HepG2 (cell line): Measurements from ENCODE around the gene ZCCHC10.

Experiments
- CBX2 ChIP-seq, 2 experiments: fragments of 200-600 bp in 1 of 2; sonication (generic); formaldehyde crosslinking in 1 of 2; IDR thresholded peaks; 2 replicates each; pipeline versions ENCODE4 v1.7.0 to v1.8.1; 2018 to 2022; ENCODE audit warnings: low read depth in 2 of 2, low read length in 1 of 2, mild to moderate bottlenecking in 1 of 2, missing genetic modification reagents in 1 of 2
- EP300 ChIP-seq, 3 experiments: sonication (generic) in 1 of 3; formaldehyde crosslinking in 1 of 3; IDR thresholded peaks; 2 replicates each; pipeline versions ENCODE4 v1.5.1 to v1.6.1; 2011 to 2020; ENCODE audit warnings: low read depth in 2 of 3, low read length in 2 of 3, borderline replicate concordance in 1 of 3, improper control_type of control experiment in 1 of 3, mild to moderate bottlenecking in 1 of 3, missing genetic modification reagents in 1 of 3, moderate library complexity in 1 of 3
- FOXA1 ChIP-seq, 2 experiments: fragments of 450-650 bp in 1 of 2; sonication (generic) in 1 of 2; formaldehyde crosslinking in 1 of 2; IDR thresholded peaks; 2 replicates each; pipeline versions ENCODE4 v1.4.0 to v1.6.1; 2016 to 2020; ENCODE audit warnings: missing genetic modification reagents in 1 of 2
- HDAC2 ChIP-seq: sonication (generic); formaldehyde crosslinking; IDR thresholded peaks from 2 replicates; pipeline ENCODE4 v1.4.0; 2020; ENCODE audit warnings: missing genetic modification reagents
- SMC3 ChIP-seq: IDR thresholded peaks from 2 replicates; pipeline ENCODE4 v1.6.1; 2011; ENCODE audit warnings: low read length, improper control_type of control experiment
- ZBTB7B ChIP-seq: sonication (generic); formaldehyde crosslinking; IDR thresholded peaks from 2 replicates; pipeline ENCODE4 v1.4.0; 2020; ENCODE audit warnings: missing genetic modification reagents
- ZNF274 ChIP-seq: sonication (generic); formaldehyde crosslinking; IDR thresholded peaks from 2 replicates; pipeline ENCODE4 v1.5.1; 2020; ENCODE audit warnings: mild to moderate bottlenecking, missing genetic modification reagents
- TF ChIP-seq, protein P1 (sequence below): sonication (generic); formaldehyde crosslinking; IDR thresholded peaks from 2 replicates; pipeline ENCODE4 v1.5.0; 2020; ENCODE audit warnings: mild to moderate bottlenecking, missing genetic modification reagents, moderate library complexity

DNA sequence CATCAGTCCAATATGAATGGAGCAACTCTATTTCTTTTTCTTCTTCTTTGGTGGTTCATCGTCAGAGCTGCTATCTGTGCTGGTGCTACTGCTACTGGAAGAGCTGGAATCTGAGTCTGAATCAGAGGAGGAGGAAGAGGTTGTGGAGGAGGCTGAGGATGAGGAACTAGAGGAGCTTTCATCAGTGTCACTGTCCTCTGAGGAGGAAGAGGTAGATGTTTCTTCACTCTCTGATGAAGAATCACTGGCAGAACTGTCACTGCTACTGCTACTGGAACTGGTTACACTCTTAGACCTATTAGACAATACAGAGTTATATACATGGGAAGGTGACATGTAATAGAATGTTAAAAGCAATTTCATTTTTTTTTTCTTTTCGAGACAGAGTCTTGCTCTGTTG is 27.8 kb downstream of the ZCCHC10 start:
- no peak for TF ChIP-seq SMC3
- no peak for TF ChIP-seq EP300 (IDR thresholded peaks at IDR 0.05; ENCODE audit: low read depth in 2 of 2, low read length in 2 of 2)
- no peak for TF ChIP-seq EP300 (CRISPR knock-in tag; IDR thresholded peaks at IDR 0.05; ENCODE audit: borderline replicate concordance)
- TF ChIP-seq, protein P1, sequence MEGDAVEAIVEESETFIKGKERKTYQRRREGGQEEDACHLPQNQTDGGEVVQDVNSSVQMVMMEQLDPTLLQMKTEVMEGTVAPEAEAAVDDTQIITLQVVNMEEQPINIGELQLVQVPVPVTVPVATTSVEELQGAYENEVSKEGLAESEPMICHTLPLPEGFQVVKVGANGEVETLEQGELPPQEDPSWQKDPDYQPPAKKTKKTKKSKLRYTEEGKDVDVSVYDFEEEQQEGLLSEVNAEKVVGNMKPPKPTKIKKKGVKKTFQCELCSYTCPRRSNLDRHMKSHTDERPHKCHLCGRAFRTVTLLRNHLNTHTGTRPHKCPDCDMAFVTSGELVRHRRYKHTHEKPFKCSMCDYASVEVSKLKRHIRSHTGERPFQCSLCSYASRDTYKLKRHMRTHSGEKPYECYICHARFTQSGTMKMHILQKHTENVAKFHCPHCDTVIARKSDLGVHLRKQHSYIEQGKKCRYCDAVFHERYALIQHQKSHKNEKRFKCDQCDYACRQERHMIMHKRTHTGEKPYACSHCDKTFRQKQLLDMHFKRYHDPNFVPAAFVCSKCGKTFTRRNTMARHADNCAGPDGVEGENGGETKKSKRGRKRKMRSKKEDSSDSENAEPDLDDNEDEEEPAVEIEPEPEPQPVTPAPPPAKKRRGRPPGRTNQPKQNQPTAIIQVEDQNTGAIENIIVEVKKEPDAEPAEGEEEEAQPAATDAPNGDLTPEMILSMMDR (CRISPR knock-in tag), result no peak
- TF ChIP-seq ZNF274 (CRISPR knock-in tag), result no peak
- no peak for TF ChIP-seq CBX2 (IDR thresholded peaks at IDR 0.05; ENCODE audit: low read depth, low read length)
- no peak for TF ChIP-seq CBX2 (CRISPR knock-in tag; IDR thresholded peaks at IDR 0.05; ENCODE audit: low read depth)
- no peak for TF ChIP-seq FOXA1 (IDR thresholded peaks at IDR 0.05)
- TF ChIP-seq FOXA1 (CRISPR knock-in tag; IDR thresholded peaks at IDR 0.05), result no peak
- no peak for TF ChIP-seq ZBTB7B
- TF ChIP-seq HDAC2, result no peak
